GM12878 (cell line): Measurements from ENCODE around the gene CFAP410. TPM values are rescaled to one million over a fixed set of nuclear protein-coding genes. Genes with fewer than 3 reads are reported as not detected.

ENCODE experiments used
- ATAC-seq: fragments of 200-7000 bp; cut with Tn5 transposase; 3 replicates; pipeline ENCODE4 v1.9.1; 2020; ENCODE audit warnings: mild to moderate bottlenecking, moderate library complexity
- BruUV-seq: library from RNA; stranded (reverse); fragments of 400-500 nt; replicated peaks from 2 replicates; lab custom pipeline; 2021; lab: Mats Ljungman, UMichigan
- CTCF ChIA-PET: fragments of 300-600 bp; sonication (Branson Sonifier 250); formaldehyde crosslinking; extraction: SDS; loops from one replicate; lab custom pipeline; 2021; ENCODE audit warnings: inconsistent platforms; lab: Yijun Ruan, JAX
- POLR2A ChIA-PET: fragments of 350-600 bp; formaldehyde crosslinking; extraction: SDS; loops from one replicate; lab custom pipeline; 2021; ENCODE audit warnings: inconsistent platforms; lab: Charles Lee
- RAD21 ChIA-PET: fragments of 300-600 bp; sonication (Branson Sonifier 250); formaldehyde crosslinking; loops from one replicate; lab custom pipeline; 2023; ENCODE audit warnings: antibody characterized with exemption; ENCODE audit not compliant: unreplicated experiment; lab: Charles Lee
- SMC1A ChIA-PET: fragments of 300-600 bp; sonication (Branson Sonifier 250); formaldehyde crosslinking; loops from one replicate; lab custom pipeline; 2023; ENCODE audit not compliant: unreplicated experiment, uncharacterized antibody; lab: Charles Lee
- DNase-seq: peaks from one replicate; pipeline ENCODE4 v3.0.0-alpha.2; 2011; ENCODE audit warnings: low read depth, low spot score
- FAIRE-seq: peaks from 3 replicates; lab custom pipeline; 2011; peaks lifted over from hg19 to GRCh38; lab: Jason Lieb, UNC
- H2AFZ ChIP-seq: 2 replicates; pipeline ENCODE4 v1.6.0; 2011; ENCODE audit warnings: low read depth, low read length, control low read depth; ENCODE audit not compliant: control insufficient read depth
- H3K27ac ChIP-seq: 2 replicates; pipeline ENCODE4 v1.5.1; 2011; ENCODE audit warnings: control low read depth; ENCODE audit not compliant: control insufficient read depth, insufficient read depth
- H3K27me3 ChIP-seq, 2 experiments: replicated peaks in 1 of 2; 2 replicates each; pipeline versions ENCODE4 v1.6.0 to v1.6.1; 2011; ENCODE audit warnings: low read length in 1 of 2; ENCODE audit not compliant: control insufficient read depth in 2 of 2, insufficient read depth in 2 of 2
- H3K36me3 ChIP-seq, 2 experiments: 2 replicates each; pipeline ENCODE4 v1.5.1; 2011; ENCODE audit warnings: low read length in 1 of 2; ENCODE audit not compliant: control insufficient read depth in 2 of 2, insufficient read depth in 2 of 2
- H3K4me1 ChIP-seq: 2 replicates; pipeline ENCODE4 v1.6.1; 2011; ENCODE audit warnings: mild to moderate bottlenecking, low read length, moderate library complexity, mixed read lengths; ENCODE audit not compliant: control insufficient read depth, insufficient read depth
- H3K4me2 ChIP-seq: 2 replicates; pipeline ENCODE4 v1.6.0; 2011; ENCODE audit warnings: control low read depth; ENCODE audit not compliant: control insufficient read depth, insufficient read depth
- H3K4me3 ChIP-seq: fragments of 200-600 bp; sonication (generic); 2 replicates; pipeline ENCODE4 v1.5.1; 2016
- H3K79me2 ChIP-seq: 2 replicates; pipeline ENCODE4 v1.6.0; 2011; ENCODE audit warnings: low read length; ENCODE audit not compliant: control insufficient read depth, insufficient read depth
- H3K9ac ChIP-seq: 2 replicates; pipeline ENCODE4 v1.8.0; 2011; ENCODE audit warnings: low read length, control low read depth, mixed read lengths; ENCODE audit not compliant: control insufficient read depth, insufficient read depth
- H3K9me3 ChIP-seq: replicated peaks from 3 replicates; pipeline ENCODE4 v1.5.1; 2011; ENCODE audit warnings: mild to moderate bottlenecking, low read length; ENCODE audit not compliant: control insufficient read depth, insufficient read depth
- H4K20me1 ChIP-seq: 2 replicates; pipeline ENCODE4 v1.6.0; 2011; ENCODE audit not compliant: control insufficient read depth, insufficient read depth
- BCL3 ChIP-seq: IDR thresholded peaks from 2 replicates; pipeline ENCODE4 v1.6.1; 2011; ENCODE audit warnings: borderline replicate concordance, low read depth, mild to moderate bottlenecking, moderate library complexity, low read length; ENCODE audit not compliant: insufficient read depth, poor library complexity, severe bottlenecking
- BRCA1 ChIP-seq: IDR thresholded peaks from 2 replicates; pipeline ENCODE4 v1.6.1; 2011; ENCODE audit warnings: low read depth, low read length, improper control_type of control experiment
- CHD2 ChIP-seq: IDR thresholded peaks from 2 replicates; pipeline ENCODE4 v1.6.1; 2011; ENCODE audit warnings: low read depth, low read length, improper control_type of control experiment, borderline replicate concordance
- CTCF ChIP-seq, 3 experiments: IDR thresholded peaks in 2 of 3; conservative IDR thresholded peaks in 1 of 3; 2 replicates each; pipeline ENCODE4 v1.5.1; 2011; ENCODE audit warnings: low read depth in 3 of 3, low read length in 3 of 3, mild to moderate bottlenecking in 3 of 3, control low read depth in 2 of 3, moderate library complexity in 2 of 3, inconsistent platforms in 1 of 3, mixed read lengths in 1 of 3; ENCODE audit not compliant: control insufficient read depth in 2 of 3, insufficient read depth in 1 of 3; ENCODE audit errors: extremely low read depth in 1 of 3
- ELK1 ChIP-seq: IDR thresholded peaks from 2 replicates; pipeline ENCODE4 v1.6.1; 2012; ENCODE audit warnings: low read depth, low read length, improper control_type of control experiment
- HDGF ChIP-seq: fragments of 450-650 bp; IDR thresholded peaks from 2 replicates; pipeline ENCODE4 v1.6.1; 2016; ENCODE audit warnings: antibody characterized with exemption
- MEF2B ChIP-seq: fragments of 450-650 bp; IDR thresholded peaks from 2 replicates; pipeline ENCODE4 v1.6.1; 2018; ENCODE audit warnings: mild to moderate bottlenecking, moderate library complexity; ENCODE audit not compliant: partially characterized antibody, poor library complexity, severe bottlenecking
- MTA2 ChIP-seq: fragments of 450-650 bp; IDR thresholded peaks from 2 replicates; pipeline ENCODE4 v1.6.1; 2016; ENCODE audit warnings: low read depth, mild to moderate bottlenecking, moderate library complexity
- PKNOX1 ChIP-seq: fragments of 450-650 bp; IDR thresholded peaks from 2 replicates; pipeline ENCODE4 v1.6.1; 2016; ENCODE audit warnings: mild to moderate bottlenecking
- SMC3 ChIP-seq: IDR thresholded peaks from 2 replicates; pipeline ENCODE4 v1.6.1; 2011; ENCODE audit warnings: low read length, improper control_type of control experiment, borderline replicate concordance
- USF2 ChIP-seq: IDR thresholded peaks from 2 replicates; pipeline ENCODE4 v1.6.1; 2011; ENCODE audit warnings: low read depth, low read length, improper control_type of control experiment, borderline replicate concordance
- ZNF274 ChIP-seq: IDR thresholded peaks from one replicate; pipeline ENCODE4 v1.8.0; 2011; ENCODE audit not compliant: insufficient read length, insufficient read depth
- WGBS: methylation state at CpG from one replicate; pipeline ENCODE4 v1.1.6; 2016; ENCODE audit warnings: low lambda C conversion rate; ENCODE audit not compliant: insufficient replicate concordance, insufficient coverage; ENCODE audit errors: missing lambda C conversion rate; 5-methylcytosine and 5-hydroxymethylcytosine counted together
- in situ Hi-C: fragments of 300-500 bp; cut with MboI; formaldehyde crosslinking; loops from 9 replicates; pipeline ENCODE4 v1.14.3; 2018; ENCODE audit warnings: mixed read lengths
- intact Hi-C: fragments of 100-400 bp; cut with micrococcal nuclease; formaldehyde crosslinking; loops from one replicate; pipeline ENCODE4 v1.14.2; 2022; ENCODE audit not compliant: unreplicated experiment
- polyA plus RNA-seq, 11 experiments: library from polyadenylated mRNA; depleted of rRNA in 4 of 11; unstranded in 6 of 11; stranded (reverse) in 5 of 11; fragments of >200 nt; fragmentation: Nextera tagmentation in 4 of 11; fragmentation: Illumina TruSeq in 1 of 11; extraction: Ambion mirVana in 4 of 11; extraction: Trizol in 1 of 11; gene quantifications; 1 replicate in 1 of 11; 2 replicates in 10 of 11; pipeline versions ENCODE4 v1.2.1 to v1.2.3, GENCODE V29; 2011 to 2016; ENCODE audit warnings: inconsistent platforms in 2 of 11, missing spikeins in 2 of 11, low read depth in 1 of 11
- total RNA-seq, 4 experiments: library from RNA; depleted of rRNA in 3 of 4; stranded (reverse); fragments of >200 nt in 3 of 4; fragmentation: Illumina TruSeq in 1 of 4; extraction: Trizol in 1 of 4; gene quantifications; 2 replicates each; pipeline versions ENCODE4 v1.2.1 to v1.2.3, GENCODE V29; 2013 to 2021

The CFAP410 gene
- total and polyA plus RNA-seq, 10 of the 15 experiments (the other 5 are each of a cell fraction or from before 2014, with no cell fraction given): 0.14 to 24.8 (median 11.3) TPM

GRCh38 chr21:44304011-44304616 lies 35.1 kb downstream of the CFAP410 start (continued):
- TF ChIP-seq PKNOX1: no peak
- TF ChIP-seq, all 136 proteins: peak for 0

- BruUV-seq: no TSS peak
- H3K4me1 ChIP-seq: peaks cover 13% of the 10 kb centered on the region
- in situ Hi-C loops: no loop called here
- H3K4me2 ChIP-seq: no peak overlapping the region
- ChIA-PET RAD21 (interaction anchor here (0.7 to 2.0 kb wide), 3 partner anchors 7 to 490 kb away, joined by 3 to 9 read pairs (median 4); no protein-coding TSS in a partner anchor), POLR2A (interaction anchor here (0.9 kb wide), 1 partner anchor 36 kb away, joined by 3 read pairs; the partner anchor contains the start of gene CFAP410), CTCF (interaction anchor here (0.8 to 1.7 kb wide), 9 partner anchors 12 to 490 kb away, joined by 3 to 9 read pairs (median 4); no protein-coding TSS in a partner anchor), SMC1A (interaction anchor here (1.1 to 1.3 kb wide), 3 partner anchors 9 to 35 kb away, joined by 3 read pairs; no protein-coding TSS in a partner anchor)
- H4K20me1 ChIP-seq: no peaks in the 10 kb centered on the region; the same call in 1 of the 2 replicates
- FAIRE-seq (peak; percentile 52), ATAC-seq (no peak), DNase-seq (no peak)
- WGBS: 71% methylated on average over 12 of the region's 12 CpGs
- no peak overlapping the region for H3K4me3 ChIP-seq
- no peaks in the 10 kb centered on the region for H3K27me3 ChIP-seq
- H3K27ac ChIP-seq: no peak overlapping the region
- no peaks in the 10 kb centered on the region for H3K9me3 ChIP-seq
- peaks cover 61% of the 10 kb centered on the region for H3K79me2 ChIP-seq
- H3K9ac ChIP-seq: no peak overlapping the region
- H2AFZ ChIP-seq: no peak overlapping the region
- intact Hi-C loops: no loop called here
- peaks cover 0 to 6% of the 10 kb centered on the region in 2 experiments; a peak in 2 of 4 replicates for H3K36me3 ChIP-seq
- TF ChIP-seq PKNOX1: no peak
- no peak for TF ChIP-seq MEF2B
- TF ChIP-seq CTCF (IDR thresholded peaks at IDR 0.05 in 2 of 3, conservative IDR thresholded peaks at IDR 0.05 in 1 of 3; ENCODE audit: control insufficient read depth in 2 of 3, extremely low read depth in 1 of 3, insufficient read depth in 1 of 3, low read depth in 3 of 3, low read length in 3 of 3): no peak
- no peak for TF ChIP-seq USF2
- TF ChIP-seq ELK1: no peak
- no peak for TF ChIP-seq BRCA1
- no peak for TF ChIP-seq MTA2
- no peak for TF ChIP-seq ZNF274
- TF ChIP-seq SMC3: no peak
- no peak for TF ChIP-seq HDGF
- no peak for TF ChIP-seq CHD2
- no peak for TF ChIP-seq BCL3
Observed at GRCh38 chr21:44303490-44303981, 35.7 kb downstream of the CFAP410 start.
